Measurements from ENCODE around the gene MEAF6.

The MEAF6 gene

GRCh38 chr1:37484325-37485051 lies 30.1 kb downstream of the MEAF6 start:
- no peak for DNase-seq (ENCODE audit: low spot score)

- DNase-seq (ENCODE audit: low spot score) = no peak
These were observed 30.8 kb downstream of the MEAF6 start for GRCh38 chr1:37483785-37484184.

- no peak for DNase-seq (ENCODE audit: low spot score)
These were observed 31.5 kb downstream of the MEAF6 start for GRCh38 chr1:37482796-37483744.

- DNase-seq (ENCODE audit: low spot score) = no peak
These were observed 32.4 kb downstream of the MEAF6 start for GRCh38 chr1:37482004-37482785.

DNA sequence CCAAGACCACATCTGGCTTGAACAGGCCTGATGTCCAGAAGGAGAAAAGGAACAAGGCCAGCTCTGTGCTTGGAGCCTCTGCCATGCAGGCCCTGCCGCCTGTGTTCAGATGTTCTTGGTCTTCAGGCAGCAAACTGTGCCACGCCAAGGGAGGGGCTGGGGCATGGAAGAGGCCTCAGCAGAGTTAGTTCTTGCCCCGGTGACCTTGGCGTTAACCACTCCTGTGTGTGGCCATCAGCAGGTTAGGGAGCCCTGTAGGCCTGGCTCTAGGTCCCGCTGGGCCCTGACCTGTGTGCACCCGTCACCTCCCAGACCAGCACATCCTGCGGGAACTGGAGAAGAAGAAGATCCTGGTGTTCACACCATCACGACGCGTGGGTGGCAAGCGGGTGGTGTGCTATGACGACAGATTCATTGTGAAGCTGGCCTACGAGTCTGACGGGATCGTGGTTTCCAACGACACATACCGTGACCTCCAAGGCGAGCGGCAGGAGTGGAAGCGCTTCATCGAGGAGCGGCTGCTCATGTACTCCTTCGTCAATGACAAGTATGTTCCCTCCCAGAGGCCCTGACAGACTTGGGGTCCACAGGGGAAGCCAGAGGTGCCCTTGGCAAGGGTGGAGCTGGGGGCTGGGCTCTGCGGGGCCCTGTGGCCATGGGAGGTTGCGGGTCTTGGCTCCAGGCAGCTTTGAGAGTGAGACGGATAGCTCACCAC lies 33.1 kb downstream of the MEAF6 start:
- DNase-seq (ENCODE audit: low spot score) = no peak

- no peak for DNase-seq (ENCODE audit: low spot score)
These were observed 33.8 kb downstream of the MEAF6 start for GRCh38 chr1:37480581-37481288.

DNA sequence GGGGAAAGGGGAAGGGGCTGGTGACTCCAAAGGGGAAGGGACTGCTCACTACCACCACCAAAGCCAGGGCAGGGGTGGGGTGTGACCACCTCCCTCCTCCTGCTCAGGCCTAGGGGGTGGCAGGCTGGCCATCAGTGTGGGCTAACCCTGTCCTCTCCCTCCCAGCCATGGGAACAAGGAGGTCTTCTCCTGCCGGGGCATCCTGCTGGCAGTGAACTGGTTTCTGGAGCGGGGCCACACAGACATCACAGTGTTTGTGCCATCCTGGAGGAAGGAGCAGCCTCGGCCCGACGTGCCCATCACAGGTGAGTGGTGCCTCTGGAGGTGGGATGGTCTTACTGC lies 34.5 kb downstream of the MEAF6 start:
- DNase-seq (ENCODE audit: low spot score) = no peak

- no peak for DNase-seq (ENCODE audit: low spot score)
These were observed 35.1 kb downstream of the MEAF6 start for GRCh38 chr1:37479255-37480124.

DNA sequence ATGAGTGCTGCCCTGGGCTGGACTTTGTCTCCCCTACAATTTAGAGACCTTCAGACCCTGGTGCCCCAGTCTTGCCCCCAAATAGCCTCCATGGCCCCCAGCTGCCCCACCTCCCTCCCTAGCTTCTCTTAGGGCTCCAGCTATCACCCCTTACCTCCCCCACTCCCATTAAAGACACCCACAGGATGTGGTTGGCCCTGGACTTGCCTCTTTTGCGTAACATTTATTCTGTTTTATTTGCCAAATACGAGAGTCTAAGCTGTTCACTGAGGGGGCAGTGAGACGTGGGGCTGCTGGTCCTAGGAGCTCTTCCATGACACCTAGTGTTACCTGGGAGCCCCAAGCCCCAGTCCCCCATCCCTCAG lies 35.7 kb downstream of the MEAF6 start:
- no peak for DNase-seq (ENCODE audit: low spot score)

DNA sequence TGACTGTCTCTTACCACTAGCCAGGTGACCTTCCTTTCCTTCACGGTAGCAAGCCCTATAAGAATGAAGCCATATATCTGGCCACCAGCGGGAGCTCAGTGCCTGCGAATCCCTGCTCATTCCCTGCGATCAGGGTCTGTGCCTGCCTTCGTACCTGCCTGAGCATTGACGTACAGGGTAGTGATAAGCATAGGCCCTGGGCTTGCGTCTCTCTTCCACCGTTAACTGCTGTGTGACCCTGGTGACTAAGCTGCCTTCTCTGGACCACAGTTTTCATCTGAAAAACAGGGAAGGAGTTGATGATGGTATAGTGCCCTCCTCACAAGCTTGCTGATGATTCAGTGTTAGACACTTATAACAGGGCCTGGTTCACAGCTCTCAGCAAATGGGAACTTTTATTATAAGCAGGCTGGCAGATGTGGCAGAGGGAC lies 36.1 kb downstream of the MEAF6 start:
- DNase-seq (ENCODE audit: low spot score) = no peak

DNA sequence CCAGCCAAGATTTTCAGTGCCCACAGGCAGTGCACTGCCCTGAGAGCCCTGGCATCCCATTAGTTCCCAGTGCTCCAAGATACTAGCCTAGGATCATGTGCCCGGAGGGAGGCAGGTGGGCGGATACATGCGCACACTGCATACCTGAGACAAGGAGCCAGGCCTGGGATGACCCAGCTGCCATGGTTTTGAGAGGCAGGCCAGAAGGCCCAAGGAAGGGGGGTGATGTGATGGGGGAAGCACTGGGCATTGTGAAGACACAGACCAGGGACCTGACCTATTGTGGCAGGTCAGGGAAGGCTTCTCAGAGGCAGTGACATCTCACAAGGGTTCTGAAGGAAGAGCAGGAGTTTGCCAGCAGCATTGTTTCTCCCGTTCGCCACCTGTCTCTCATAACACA lies 36.6 kb downstream of the MEAF6 start:
- DNase-seq (ENCODE audit: low spot score) = no peak

- DNase-seq (ENCODE audit: low spot score) = no peak
These were observed 37.2 kb downstream of the MEAF6 start for GRCh38 chr1:37477198-37477931.

DNA sequence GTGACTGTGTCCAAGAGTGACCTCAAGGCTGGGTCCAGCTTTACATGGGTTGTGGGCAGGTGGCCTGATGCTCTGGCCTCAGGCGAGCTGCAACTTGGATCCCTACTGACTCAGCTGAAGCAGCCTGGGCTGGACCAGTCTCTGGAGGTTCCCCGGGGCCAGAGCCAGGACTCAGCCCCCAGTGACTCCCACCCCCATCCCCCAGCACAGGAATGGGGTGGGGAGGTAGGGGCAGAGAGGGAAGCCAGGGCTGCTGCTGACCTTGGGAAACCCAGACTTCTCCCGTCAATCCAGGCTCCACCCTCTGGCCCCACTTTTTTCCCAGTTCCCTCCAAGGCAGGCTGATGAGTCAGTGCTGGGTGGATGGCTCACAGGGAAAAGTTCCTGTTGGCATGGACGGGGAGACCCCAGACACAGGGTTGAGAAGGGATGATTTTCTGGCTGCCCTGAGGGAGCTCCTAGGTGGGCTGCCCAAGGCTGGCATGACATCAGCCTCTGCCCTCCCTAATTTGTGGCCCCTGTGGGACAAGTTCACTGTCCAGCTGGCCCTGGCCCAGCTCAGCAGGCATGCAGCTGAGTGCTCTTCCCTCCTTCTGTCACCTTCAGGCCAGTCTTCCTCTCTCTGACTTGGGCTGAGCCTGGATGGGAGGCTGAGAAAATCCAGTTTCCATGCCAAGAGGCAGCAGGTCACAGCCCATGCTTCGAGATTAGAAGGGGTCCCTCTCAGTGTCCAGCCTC lies 37.9 kb downstream of the MEAF6 start:
- no peak for DNase-seq (ENCODE audit: low spot score)

DNA sequence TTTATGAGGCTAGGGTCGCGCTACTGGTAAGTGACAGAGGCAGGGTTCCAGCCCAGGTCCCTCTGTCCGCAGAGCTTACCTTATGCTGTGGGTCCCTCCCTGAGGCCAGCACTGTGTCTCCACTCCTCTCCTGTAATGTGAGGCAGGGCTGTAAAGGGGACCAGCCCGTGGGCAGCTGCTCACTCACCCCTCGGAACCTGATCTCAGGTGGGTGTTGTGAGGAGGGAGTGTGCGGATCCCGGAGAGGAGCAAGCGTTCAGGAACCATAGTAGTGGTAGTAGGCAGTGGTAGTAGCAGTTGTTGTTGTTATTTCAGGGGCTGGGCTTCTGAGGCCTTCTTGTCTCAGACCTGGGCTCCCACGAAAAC lies 38.5 kb downstream of the MEAF6 start:
- DNase-seq (ENCODE audit: low spot score) = no peak

- DNase-seq (ENCODE audit: low spot score) = no peak
These were observed 39.0 kb downstream of the MEAF6 start for GRCh38 chr1:37475380-37476086.

DNA sequence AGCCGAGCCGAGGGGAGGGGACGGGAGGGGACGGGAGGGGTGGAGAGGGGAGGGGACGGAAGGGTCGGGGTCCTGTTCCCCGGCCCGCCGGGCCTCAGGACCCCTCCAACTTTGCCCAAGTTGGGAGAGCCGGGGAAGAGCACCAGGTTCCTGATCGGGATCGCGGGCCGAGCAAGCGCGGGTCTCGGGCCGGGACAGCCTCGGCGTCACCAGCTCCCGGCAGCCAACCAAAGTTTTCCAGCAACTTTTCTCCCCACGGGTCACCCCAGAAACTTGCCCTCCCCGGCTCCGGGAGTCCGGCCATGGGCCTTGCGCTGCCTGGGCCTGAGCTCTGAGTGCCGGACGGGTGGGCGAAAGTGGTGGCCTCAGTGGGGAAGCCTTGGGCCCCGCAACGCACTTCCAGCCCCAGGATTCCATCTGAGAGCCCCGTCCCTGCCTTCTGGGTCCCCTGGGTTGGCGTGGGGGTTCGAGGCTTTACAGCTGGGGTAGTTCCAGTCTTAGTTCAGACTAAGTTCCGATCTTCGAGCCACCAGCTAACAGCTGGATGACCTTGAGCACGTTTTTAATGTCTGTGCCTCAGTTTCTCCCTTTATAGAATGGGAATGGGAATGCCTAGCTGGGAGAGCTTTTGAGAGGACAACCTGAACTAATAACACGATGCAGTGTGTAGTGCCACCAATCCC lies 39.7 kb downstream of the MEAF6 start:
- DNase-seq (ENCODE audit: low spot score) = no peak

GRCh38 chr1:37474046-37474696 lies 40.4 kb downstream of the MEAF6 start, which contains the start of gene ZC3H12A:
TSS of gene ZC3H12A (plus strand) at chr1:37474580. CDS start at chr1:37475497, 917 bp downstream.
- peak; percentile 87 for DNase-seq (ENCODE audit: low spot score)

Data from HuH-7.5 (cell line).